ENCODE measurements around the gene TSLP.
A peak's percentile ranks its signal among the peaks of the same experiment; 100 is the strongest.

TSLP gene

GRCh38 chr5:111063709-111064322 lies 7.7 kb upstream of the TSLP start:
- TF ChIP-seq CTCF (IDR thresholded peaks at IDR 0.05; ENCODE audit: insufficient read depth, low read depth, low read length, missing control alignments) = peak; percentile 90
- DNase-seq (ENCODE audit: low read depth) = peak; percentile 88
- no peak overlapping the region for H3K4me3 ChIP-seq (ENCODE audit: low read length)

- DNase-seq (ENCODE audit: low read depth) = peak; percentile 77
- TF ChIP-seq CTCF (IDR thresholded peaks at IDR 0.05; ENCODE audit: insufficient read depth, low read depth, low read length, missing control alignments) = no peak
- H3K4me3 ChIP-seq (ENCODE audit: low read length) = no peak overlapping the region
These were observed 5.1 kb upstream of the TSLP start for GRCh38 chr5:111066261-111066938.

- no peak for TF ChIP-seq CTCF (IDR thresholded peaks at IDR 0.05; ENCODE audit: insufficient read depth, low read depth, low read length, missing control alignments)
- H3K4me3 ChIP-seq (ENCODE audit: low read length) = no peak overlapping the region
- DNase-seq (ENCODE audit: low read depth) = peak; percentile 46
These were observed 3.3 kb upstream of the TSLP start for GRCh38 chr5:111068213-111068612.

- no peak for TF ChIP-seq CTCF (IDR thresholded peaks at IDR 0.05; ENCODE audit: insufficient read depth, low read depth, low read length, missing control alignments)
- DNase-seq (ENCODE audit: low read depth) = no peak
- H3K4me3 ChIP-seq (ENCODE audit: low read length) = no peak overlapping the region
These were observed 1.7 kb upstream of the TSLP start for GRCh38 chr5:111069839-111070238.

- H3K4me3 ChIP-seq (ENCODE audit: low read length) = no peak overlapping the region
- TF ChIP-seq CTCF (IDR thresholded peaks at IDR 0.05; ENCODE audit: insufficient read depth, low read depth, low read length, missing control alignments) = no peak
- DNase-seq (ENCODE audit: low read depth) = no peak
These were observed 1.0 kb upstream of the TSLP start for GRCh38 chr5:111070272-111071134.

- TF ChIP-seq CTCF (IDR thresholded peaks at IDR 0.05; ENCODE audit: insufficient read depth, low read depth, low read length, missing control alignments) = peak; percentile 4
- peak overlapping the region; percentile 70 for H3K4me3 ChIP-seq (ENCODE audit: low read length)
- peak; percentile 50 for DNase-seq (ENCODE audit: low read depth)
These were observed 1.6 kb downstream of the TSLP start for GRCh38 chr5:111072949-111073682.

All from epithelial cell of esophagus (primary cell).